NCI-H2107 treated with DMSO at 0.1 percent for 48 hours (cell line): ENCODE measurements around the gene ZDHHC12.

Source experiments
- DNase-seq: peaks from one replicate; lab custom pipeline; 2025; ENCODE audit not compliant: unreplicated experiment; lab: John Stamatoyannopoulos, UW

The ZDHHC12 gene

DNA sequence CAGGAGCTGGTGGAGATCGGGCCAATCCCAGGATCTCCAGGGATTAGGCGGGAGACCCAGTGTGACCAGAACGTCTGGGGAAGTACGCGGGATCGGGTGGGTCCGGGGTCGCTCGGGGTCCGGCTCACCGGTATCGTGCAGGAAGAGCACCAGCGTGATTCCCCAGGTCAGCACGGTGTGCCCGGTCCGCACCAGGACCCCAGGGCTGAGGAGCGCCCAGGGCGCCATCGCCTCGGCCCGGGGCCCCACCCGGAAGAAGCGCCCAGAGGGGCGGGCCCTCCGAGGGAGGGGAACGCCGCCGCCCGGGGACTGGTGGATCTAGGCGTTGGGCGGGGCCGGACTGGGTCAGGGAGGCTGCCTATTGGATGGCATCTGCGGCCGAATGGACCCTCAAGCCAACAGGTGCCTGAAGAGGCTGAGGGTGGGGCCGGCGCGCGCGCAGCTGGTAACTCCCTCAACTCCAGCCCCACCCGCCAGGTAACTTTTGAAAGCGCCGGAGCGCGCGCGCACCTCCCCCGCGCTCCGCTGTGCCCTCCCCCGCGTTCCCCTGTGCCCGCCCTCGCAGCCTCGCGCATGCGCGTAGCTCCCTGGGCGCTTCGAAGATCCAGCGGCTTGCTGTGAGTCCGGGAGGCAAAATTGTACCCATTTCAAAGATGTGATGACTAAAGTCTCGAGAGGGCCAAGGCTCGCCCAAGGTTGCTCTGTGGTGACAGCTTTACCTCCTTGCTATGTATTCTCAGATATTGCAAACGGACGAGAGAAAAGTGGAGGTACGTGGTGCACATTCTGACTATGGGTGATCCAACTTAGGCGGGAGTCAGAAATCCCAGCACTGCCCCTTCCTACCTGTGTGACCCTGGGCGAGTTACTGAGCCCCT lies at the start of gene ZDHHC12:
Gene ZDHHC12 (minus strand): TSS at position 262 of the 878 bp plus-strand sequence. CDS start 34 bp downstream, at position 228.
- DNase-seq: peak; percentile 88

DNA sequence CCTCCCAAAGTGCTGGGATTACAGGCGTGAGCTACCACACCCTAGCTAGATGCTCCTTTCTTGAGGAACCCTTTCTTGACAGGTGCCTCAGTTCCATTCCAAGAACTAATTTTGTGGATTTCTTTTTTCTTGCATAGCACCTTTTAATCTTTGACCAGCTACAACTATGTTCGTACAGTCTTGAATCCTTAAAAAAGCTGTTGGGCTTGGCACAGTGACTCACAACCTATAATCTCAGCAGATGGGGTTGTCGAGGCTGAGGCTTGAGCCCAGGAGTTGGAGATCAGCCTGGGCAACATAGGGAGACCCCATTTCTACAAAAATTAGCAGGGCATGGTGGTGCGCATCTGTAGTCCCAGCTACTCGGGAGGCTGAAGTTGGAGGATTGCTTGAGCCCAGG lies 49.1 kb upstream of the ZDHHC12 start:
- no peak for DNase-seq

GRCh38 chr9:128771745-128772519 lies 48.0 kb upstream of the ZDHHC12 start, which contains the start of gene ZER1:
ZER1 (minus strand) TSS chr9:128771927; CDS start chr9:128755565, 16,362 bp downstream.
- peak; percentile 48 for DNase-seq

DNA sequence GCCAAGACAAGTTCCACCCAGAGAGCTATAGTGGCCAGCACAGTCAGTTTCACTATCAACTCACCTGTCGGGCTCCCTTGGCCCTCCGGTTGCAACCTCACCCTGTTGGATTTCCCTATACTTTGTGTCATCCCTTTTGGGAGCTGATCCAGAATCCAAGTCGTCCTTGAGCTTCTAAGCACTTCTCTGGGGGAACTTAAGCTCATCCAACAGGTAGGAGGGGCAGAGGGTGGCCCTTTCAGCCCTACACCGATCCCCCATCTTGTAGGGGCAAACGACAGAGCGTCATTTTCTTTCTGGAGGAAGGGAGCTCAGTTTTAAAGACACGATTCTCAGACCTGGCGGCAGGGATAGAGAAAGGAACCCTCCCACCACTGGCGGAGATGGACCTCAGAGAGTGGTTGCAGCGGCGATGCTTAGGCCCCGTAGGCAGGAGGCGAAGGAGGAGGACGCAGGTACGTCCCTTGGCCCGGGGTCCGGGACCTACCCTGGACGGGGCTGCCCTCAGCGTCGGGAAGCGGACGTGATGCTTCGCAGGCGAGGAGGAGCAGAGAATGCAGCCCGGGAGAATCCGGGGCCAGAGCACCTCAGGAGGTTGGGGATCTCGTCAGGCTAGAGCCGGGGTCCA lies 47.3 kb upstream of the ZDHHC12 start:
- DNase-seq: no peak

DNA sequence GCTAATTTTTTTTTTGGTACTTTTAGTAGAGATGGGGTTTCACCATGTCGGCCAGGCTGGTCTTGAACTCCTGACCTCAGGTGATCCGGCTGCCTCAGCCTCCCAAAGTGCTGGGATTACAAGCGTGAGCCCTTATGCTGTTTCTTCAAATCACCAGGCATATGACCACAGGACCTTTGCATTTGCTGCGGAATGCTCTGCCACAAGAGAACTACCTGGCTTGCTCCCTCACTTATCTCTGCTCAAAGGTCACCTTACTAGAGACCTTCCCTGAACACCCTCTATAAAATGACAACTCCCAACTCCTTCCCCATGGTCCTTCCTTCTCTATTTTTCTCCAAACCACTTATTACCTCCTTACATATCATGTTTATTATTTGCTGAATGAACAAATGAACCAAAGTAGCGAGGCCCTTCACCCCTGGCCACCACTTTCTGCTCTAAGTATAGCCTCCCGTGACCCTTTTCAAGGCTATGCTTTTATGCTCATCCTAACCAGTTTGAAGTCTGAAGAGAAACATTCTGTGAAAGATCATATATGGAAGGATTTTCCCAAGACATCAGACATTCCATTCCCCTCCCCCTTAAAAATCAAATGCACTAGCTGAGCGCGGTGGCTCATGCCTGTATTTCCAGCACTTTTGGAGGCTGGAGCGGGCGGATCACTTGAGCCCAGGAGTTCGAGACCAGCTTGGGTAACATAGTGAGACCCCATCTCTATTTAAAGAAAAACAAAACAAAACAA lies 46.5 kb upstream of the ZDHHC12 start:
- DNase-seq: no peak

GRCh38 chr9:128768606-128769005 lies 44.7 kb upstream of the ZDHHC12 start:
- DNase-seq: no peak

- no peak for DNase-seq
Measured at GRCh38 chr9:128765499-128765898, 41.6 kb upstream of the ZDHHC12 start.

DNA sequence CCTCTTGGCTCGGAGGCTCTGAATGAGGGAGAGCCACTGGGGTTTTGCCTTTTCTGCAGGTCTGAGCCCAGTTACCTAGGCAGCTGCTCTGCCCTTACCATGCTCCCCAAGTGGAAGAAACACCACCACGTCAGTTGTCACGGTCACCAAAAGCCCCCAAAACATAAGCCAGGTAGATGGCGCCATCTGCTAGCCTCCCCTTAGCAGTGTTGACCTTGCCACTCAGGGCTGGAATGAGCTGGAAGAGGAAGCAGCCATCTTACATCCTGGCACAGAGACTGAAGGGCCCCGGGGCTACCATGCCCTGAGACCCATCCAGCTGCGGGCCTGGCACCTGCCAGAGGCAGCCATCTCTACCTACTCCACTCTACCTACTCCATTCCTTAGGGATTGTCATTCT lies 40.4 kb upstream of the ZDHHC12 start:
- DNase-seq: no peak

GRCh38 chr9:128762671-128763449 lies 38.9 kb upstream of the ZDHHC12 start:
- no peak for DNase-seq

- DNase-seq: no peak
Measured at GRCh38 chr9:128757602-128758001, 33.7 kb upstream of the ZDHHC12 start.

- no peak for DNase-seq
Measured at GRCh38 chr9:128753627-128754026, 29.7 kb upstream of the ZDHHC12 start.

DNA sequence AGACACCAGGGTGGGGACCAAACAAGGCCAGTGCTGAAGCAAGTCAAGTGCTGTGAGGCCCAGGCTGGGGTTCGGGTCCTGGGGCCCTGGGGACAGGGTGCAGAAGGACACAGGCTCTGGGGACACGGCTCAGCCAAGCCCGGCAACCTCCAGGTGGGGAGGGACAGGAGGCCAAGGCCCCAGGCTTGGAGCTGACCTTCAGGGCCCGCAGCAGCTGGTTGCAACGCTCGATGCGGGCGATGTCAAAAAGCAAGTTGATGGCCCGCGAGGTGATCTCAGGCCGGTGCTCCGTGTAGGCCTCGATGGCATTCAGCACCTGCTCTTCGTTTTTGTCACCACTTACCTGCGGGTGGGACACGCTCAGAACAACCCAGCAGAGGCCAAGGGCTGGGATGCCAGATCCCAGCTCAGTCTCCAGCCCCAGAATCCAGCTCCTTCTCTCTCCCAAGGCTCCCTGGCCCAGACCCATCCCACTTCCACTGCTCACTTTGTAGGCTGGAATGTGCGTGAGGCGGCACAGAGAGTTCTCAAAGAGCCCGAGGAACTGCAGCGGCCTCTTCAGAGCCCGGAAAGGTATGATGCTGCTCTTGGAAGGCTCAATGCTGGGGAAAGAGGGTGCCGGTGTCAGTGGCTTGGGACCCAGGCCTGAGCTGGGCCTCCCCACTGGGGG lies 27.1 kb upstream of the ZDHHC12 start:
- DNase-seq: no peak

GRCh38 chr9:128747241-128747640 lies 23.3 kb upstream of the ZDHHC12 start:
- DNase-seq: no peak

GRCh38 chr9:128743421-128743820 lies 19.5 kb upstream of the ZDHHC12 start:
- DNase-seq: no peak

DNA sequence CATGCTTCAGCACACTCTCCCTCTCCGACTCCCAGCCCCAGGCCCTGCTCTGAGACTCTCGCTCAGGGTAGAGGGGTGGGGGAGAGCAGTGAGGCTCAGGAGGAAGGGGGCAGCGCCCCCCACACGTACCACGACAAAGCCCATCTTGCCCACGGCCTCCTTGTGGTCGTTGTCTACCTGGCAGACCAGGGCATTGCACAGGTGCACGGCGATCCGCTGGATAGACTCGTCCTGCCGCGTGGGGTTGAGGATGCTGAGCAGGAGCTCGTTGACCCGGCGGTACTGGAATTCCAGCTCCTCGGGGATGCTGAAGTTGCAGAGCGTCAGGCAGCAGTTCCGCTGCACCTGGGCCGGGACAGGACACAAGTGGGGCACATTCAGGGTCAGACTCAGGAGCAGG lies 18.5 kb upstream of the ZDHHC12 start:
- DNase-seq: no peak

- no peak for DNase-seq
Measured at GRCh38 chr9:128735373-128735772, 11.4 kb upstream of the ZDHHC12 start.

DNA sequence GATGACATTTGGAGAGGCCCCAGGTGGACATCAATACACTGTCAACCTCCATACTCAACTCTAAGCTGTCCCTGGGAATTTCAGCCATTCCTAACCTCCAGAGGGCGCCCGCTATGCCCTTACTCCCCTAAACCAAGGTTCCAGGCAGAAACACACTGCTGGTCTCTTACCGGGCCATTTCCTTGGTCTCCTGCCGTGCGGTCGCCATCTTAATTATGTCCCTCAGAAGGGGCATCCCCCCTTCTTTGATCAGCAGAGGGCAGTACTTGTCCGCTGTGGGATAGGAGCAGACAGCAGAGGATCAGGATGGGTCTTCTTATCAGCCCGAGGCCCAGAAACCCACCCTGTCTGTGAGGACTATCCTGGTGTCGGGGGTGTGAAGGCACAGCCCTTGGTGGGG lies 9.3 kb upstream of the ZDHHC12 start:
- peak; percentile 72 for DNase-seq

GRCh38 chr9:128732576-128732975 lies 8.6 kb upstream of the ZDHHC12 start:
- no peak for DNase-seq

DNA sequence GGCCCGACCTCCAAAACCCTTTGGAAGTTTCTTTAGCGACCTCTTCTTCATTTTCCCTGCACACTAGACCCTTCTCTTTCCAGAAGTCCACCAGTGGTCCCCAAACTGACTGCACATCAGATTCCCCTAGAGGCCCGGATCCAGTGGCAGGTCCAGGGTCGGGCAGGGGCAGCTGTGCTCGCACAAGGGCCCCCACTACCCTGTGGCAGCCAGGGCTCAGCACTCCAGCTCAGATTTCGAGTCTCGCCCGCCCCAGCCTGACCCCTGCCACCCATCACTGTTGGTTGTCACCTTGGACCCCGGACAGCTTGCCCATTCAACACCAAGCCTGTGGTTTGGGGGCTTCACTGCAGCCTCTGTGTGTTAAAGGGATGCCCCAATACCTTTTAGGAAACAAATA lies 7.8 kb upstream of the ZDHHC12 start:
- no peak for DNase-seq

GRCh38 chr9:128731093-128731492 lies 7.2 kb upstream of the ZDHHC12 start:
- no peak for DNase-seq
